HG03135 (cell line): ENCODE data around the gene ITSN2.
"Not testable (repeated sequence)": the region's sequence is repeated elsewhere in the genome, so short reads cannot be mapped to it uniquely, and the experiment has no call there.

Experiments used
- ATAC-seq: cut with Tn5 transposase; IDR thresholded peaks from one replicate; pipeline ENCODE4 v1.9.1; 2021; ENCODE audit warnings: mild to moderate bottlenecking, moderate library complexity; ENCODE audit not compliant: unreplicated experiment

The ITSN2 gene

GRCh38 chr2:24365051-24365450 lies 4.7 kb upstream of the ITSN2 start:
- ATAC-seq, result no peak

GRCh38 chr2:24363301-24363700 lies 3.0 kb upstream of the ITSN2 start:
- no peak for ATAC-seq

- ATAC-seq, result no peak
These were observed 1.9 kb upstream of the ITSN2 start for GRCh38 chr2:24362253-24362652.

- ATAC-seq, result no peak
These were observed 611 bp upstream of the ITSN2 start for GRCh38 chr2:24360963-24361330.

GRCh38 chr2:24359129-24360049 lies 947 bp downstream of the ITSN2 start:
- ATAC-seq, result peak; percentile 21

- not testable (repeated sequence) for ATAC-seq
These were observed 2.6 kb downstream of the ITSN2 start for GRCh38 chr2:24357767-24358166.

- ATAC-seq, result not testable (repeated sequence)
These were observed 3.2 kb downstream of the ITSN2 start for GRCh38 chr2:24357115-24357514.

- no peak for ATAC-seq
These were observed 5.4 kb downstream of the ITSN2 start for GRCh38 chr2:24354957-24355356.

GRCh38 chr2:24354395-24354794 lies 5.9 kb downstream of the ITSN2 start:
- no peak for ATAC-seq

GRCh38 chr2:24353973-24354372 lies 6.4 kb downstream of the ITSN2 start:
- no peak for ATAC-seq

GRCh38 chr2:24353364-24353763 lies 7.0 kb downstream of the ITSN2 start:
- no peak for ATAC-seq

GRCh38 chr2:24352664-24353063 lies 7.7 kb downstream of the ITSN2 start:
- no peak for ATAC-seq

GRCh38 chr2:24351981-24352380 lies 8.4 kb downstream of the ITSN2 start:
- no peak for ATAC-seq

GRCh38 chr2:24351627-24351938 lies 8.8 kb downstream of the ITSN2 start:
- no peak for ATAC-seq

- ATAC-seq, result no peak
These were observed 9.3 kb downstream of the ITSN2 start for GRCh38 chr2:24350826-24351626.

GRCh38 chr2:24349097-24349496 lies 11.2 kb downstream of the ITSN2 start:
- no peak for ATAC-seq

GRCh38 chr2:24345937-24346336 lies 14.4 kb downstream of the ITSN2 start:
- ATAC-seq, result no peak

- ATAC-seq, result peak; percentile 66
These were observed 17.0 kb downstream of the ITSN2 start for GRCh38 chr2:24343225-24343882.

GRCh38 chr2:24342110-24342910 lies 18.0 kb downstream of the ITSN2 start:
- ATAC-seq, result no peak

GRCh38 chr2:24339856-24340262 lies 20.5 kb downstream of the ITSN2 start:
- no peak for ATAC-seq

GRCh38 chr2:24339098-24339497 lies 21.2 kb downstream of the ITSN2 start:
- ATAC-seq, result not testable (repeated sequence)
